Measurements from ENCODE around the gene MBNL1. TPM values are rescaled to one million over a fixed set of nuclear protein-coding genes. Genes with fewer than 3 reads are reported as not detected.
"Not testable (repeated sequence)": the region's sequence is repeated elsewhere in the genome, so short reads cannot be mapped to it uniquely, and the experiment has no call there.

Gene MBNL1
- polyA plus RNA-seq, 1 experiment = 203 TPM

DNA sequence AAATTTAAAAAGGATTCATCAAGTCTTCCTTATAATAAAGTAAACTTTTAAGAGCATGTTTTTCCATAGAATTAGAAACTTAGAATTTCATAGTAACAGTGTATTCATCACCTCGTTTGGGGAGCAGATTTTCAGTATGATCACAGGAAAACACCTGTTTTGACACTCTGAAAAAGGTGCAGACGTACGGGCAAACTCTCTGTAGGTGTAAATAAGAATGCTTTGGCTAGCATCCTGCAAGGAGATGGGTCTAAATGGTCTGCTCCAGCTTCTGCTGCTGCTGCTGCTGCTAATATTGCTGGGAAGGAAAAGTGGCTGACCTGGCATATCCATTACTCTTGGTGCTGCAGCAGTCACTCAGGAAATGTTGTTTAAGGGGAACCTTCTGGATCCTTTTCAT lies 66.0 kb downstream of the MBNL1 start:
- Histone ChIP-seq H3K4me3 (ENCODE audit: low read depth, low read length) (no peak overlapping the region), H3K36me3 (ENCODE audit: control insufficient read depth, insufficient read depth, low read length) (no peaks in the 10 kb centered on the region), H3K27me3 (ENCODE audit: control insufficient read depth, insufficient read depth, low read length) (no peaks in the 10 kb centered on the region)
- ChIA-PET CTCF (no interaction called here), POLR2A (no interaction called here)
- TF ChIP-seq, protein P1, sequence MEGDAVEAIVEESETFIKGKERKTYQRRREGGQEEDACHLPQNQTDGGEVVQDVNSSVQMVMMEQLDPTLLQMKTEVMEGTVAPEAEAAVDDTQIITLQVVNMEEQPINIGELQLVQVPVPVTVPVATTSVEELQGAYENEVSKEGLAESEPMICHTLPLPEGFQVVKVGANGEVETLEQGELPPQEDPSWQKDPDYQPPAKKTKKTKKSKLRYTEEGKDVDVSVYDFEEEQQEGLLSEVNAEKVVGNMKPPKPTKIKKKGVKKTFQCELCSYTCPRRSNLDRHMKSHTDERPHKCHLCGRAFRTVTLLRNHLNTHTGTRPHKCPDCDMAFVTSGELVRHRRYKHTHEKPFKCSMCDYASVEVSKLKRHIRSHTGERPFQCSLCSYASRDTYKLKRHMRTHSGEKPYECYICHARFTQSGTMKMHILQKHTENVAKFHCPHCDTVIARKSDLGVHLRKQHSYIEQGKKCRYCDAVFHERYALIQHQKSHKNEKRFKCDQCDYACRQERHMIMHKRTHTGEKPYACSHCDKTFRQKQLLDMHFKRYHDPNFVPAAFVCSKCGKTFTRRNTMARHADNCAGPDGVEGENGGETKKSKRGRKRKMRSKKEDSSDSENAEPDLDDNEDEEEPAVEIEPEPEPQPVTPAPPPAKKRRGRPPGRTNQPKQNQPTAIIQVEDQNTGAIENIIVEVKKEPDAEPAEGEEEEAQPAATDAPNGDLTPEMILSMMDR (IDR thresholded peaks at IDR 0.05; ENCODE audit: insufficient read depth, low read depth, low read length) = no peak
- DNase-seq (ENCODE audit: low read depth) = no peak

DNA sequence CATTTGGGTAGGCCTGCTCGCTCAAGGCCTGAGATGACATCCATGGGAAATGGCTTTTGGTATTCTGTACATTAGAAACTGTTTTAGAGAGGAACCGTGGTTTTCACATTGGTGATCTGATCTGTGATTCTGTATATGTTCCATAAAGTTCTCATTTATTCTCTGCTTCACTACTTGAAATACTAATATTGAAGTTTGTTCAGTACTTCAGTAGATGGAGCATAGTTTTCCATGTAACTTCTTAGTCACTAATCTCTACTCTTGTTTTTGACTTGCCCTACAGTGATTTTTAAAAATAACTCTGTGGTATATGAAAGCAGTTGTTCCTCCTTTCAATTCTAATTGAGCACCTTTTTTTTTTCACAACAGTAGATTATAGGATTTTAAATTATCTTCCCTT lies 66.5 kb downstream of the MBNL1 start:
- ChIA-PET POLR2A (no interaction called here), CTCF (no interaction called here)

DNA sequence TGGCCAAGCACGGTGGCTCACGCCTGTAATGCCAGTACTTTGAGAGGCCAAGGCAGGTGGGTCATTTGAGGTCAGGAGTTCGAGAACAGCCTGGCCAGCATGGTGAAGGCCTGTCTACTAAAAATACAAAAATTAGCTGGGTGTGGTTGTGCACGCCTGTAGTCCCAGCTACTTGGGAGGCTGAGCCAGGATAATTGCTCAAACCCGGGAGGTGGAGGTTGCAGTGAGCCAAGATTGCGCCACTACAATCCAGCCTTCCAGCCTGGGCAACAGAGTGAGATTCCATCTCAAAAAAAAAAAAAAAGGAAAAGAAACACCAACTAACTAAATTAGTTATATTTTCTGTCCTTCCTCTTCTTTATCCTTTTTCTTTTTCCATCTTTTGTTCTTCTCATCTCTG lies 68.6 kb downstream of the MBNL1 start:
- H3K4me3 ChIP-seq (ENCODE audit: low read depth, low read length); H3K36me3 ChIP-seq (ENCODE audit: control insufficient read depth, insufficient read depth, low read length); DNase-seq (ENCODE audit: low read depth); POLR2A ChIA-PET; H3K27me3 ChIP-seq (ENCODE audit: control insufficient read depth, insufficient read depth, low read length): not testable (repeated sequence)
- CTCF ChIA-PET = interaction anchor here (1.1 kb wide), 1 partner anchor 9 kb away, joined by 4 read pairs; no protein-coding TSS in a partner anchor

More for the DNA sequence above, 66.5 kb downstream of the MBNL1 start:
- TF ChIP-seq, protein P1 (IDR thresholded peaks at IDR 0.05; ENCODE audit: insufficient read depth, low read depth, low read length) = no peak
- H3K36me3 ChIP-seq (ENCODE audit: control insufficient read depth, insufficient read depth, low read length) = no peaks in the 10 kb centered on the region
- DNase-seq (ENCODE audit: low read depth) = no peak
- no peak overlapping the region for H3K4me3 ChIP-seq (ENCODE audit: low read depth, low read length)
- no peaks in the 10 kb centered on the region for H3K27me3 ChIP-seq (ENCODE audit: control insufficient read depth, insufficient read depth, low read length)

- POLR2A ChIA-PET = no interaction called here
- H3K27me3 ChIP-seq (ENCODE audit: control insufficient read depth, insufficient read depth, low read length) = no peaks in the 10 kb centered on the region
- no peak overlapping the region for H3K4me3 ChIP-seq (ENCODE audit: low read depth, low read length)
- DNase-seq (ENCODE audit: low read depth) = no peak
- CTCF ChIA-PET = interaction anchor here (1.0 kb wide), 1 partner anchor 73 kb away, joined by 3 read pairs; no protein-coding TSS in a partner anchor
- 0 out of 2 replicates have a peak, but pooled peaks cover 1% of the 10 kb centered on the region for H3K36me3 ChIP-seq (ENCODE audit: control insufficient read depth, insufficient read depth, low read length)
- TF ChIP-seq, protein P1 (IDR thresholded peaks at IDR 0.05; ENCODE audit: insufficient read depth, low read depth, low read length) = no peak
Observed at GRCh38 chr3:152338159-152338720, 69.5 kb downstream of the MBNL1 start.

DNA sequence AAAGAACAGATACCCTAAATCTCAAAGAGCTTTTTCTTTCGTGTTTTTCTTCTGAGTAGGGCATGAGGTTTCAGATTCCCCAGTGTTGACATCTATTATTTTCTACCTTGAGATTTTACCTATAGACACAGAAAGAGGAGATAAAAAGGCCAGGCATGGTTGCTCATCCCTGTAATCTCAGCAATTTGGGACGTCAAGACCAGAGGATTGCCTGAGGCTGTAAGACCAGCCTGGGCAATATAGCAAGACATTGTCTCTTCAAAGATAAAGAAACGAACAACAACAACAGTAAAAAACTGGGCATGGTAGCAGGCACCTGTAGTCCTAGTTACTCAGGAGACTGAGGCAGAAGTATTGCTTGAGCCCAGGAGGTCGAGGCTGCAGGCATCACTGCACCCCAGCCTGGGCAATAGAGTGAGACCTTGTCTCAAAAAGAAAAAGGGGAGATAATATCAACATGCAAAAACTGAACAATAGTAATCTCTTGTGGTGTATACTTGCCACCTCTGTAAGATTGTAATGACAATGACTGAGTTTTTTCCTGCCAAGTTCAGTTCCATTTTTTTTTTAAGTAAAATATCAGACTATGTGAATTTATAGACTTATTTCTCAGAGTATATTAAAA lies 71.3 kb downstream of the MBNL1 start:
- Histone ChIP-seq H3K27me3 (ENCODE audit: control insufficient read depth, insufficient read depth, low read length) (no peaks in the 10 kb centered on the region), H3K36me3 (ENCODE audit: control insufficient read depth, insufficient read depth, low read length) (0 out of 2 replicates have a peak, but pooled peaks cover 1% of the 10 kb centered on the region), H3K4me3 (ENCODE audit: low read depth, low read length) (no peak overlapping the region)
- POLR2A ChIA-PET = no interaction called here
- no peak for DNase-seq (ENCODE audit: low read depth)
- CTCF ChIA-PET = no interaction called here
- TF ChIP-seq, protein P1 (IDR thresholded peaks at IDR 0.05; ENCODE audit: insufficient read depth, low read depth, low read length) = no peak

All from BJ (cell line).